Spleen (tissue), 7 donors: ENCODE measurements around the gene ANKRD27.

ENCODE experiments used
- CTCF ChIP-seq, 11 experiments: fragments of 200-600 bp in 7 of 11; fragments of 450-650 bp in 4 of 11; sonication (generic) in 4 of 11; IDR thresholded peaks in 8 of 11; conservative IDR thresholded peaks in 3 of 11; 1 replicate in 7 of 11; 2 replicates in 4 of 11; pipeline versions ENCODE4 v1.4.0 to v1.8.0; 2016 to 2021; ENCODE audit warnings: antibody characterized with exemption in 11 of 11, inconsistent platforms in 4 of 11, mild to moderate bottlenecking in 1 of 11
- POLR2A ChIP-seq, 3 donors: fragments of 450-650 bp; IDR thresholded peaks; one replicate each; pipeline ENCODE4 v1.5.1; 2017; ENCODE audit warnings: antibody characterized with exemption in 3 of 3, mild to moderate bottlenecking in 1 of 3
- donor health status: DM: no; HTN: no; CAD: no; lungs with moderate emphysema.
- donor health status: DM: no; HTN: no; CAD: no.
- donor health status: DM: no; HTN: no; CAD: no.

DNA sequence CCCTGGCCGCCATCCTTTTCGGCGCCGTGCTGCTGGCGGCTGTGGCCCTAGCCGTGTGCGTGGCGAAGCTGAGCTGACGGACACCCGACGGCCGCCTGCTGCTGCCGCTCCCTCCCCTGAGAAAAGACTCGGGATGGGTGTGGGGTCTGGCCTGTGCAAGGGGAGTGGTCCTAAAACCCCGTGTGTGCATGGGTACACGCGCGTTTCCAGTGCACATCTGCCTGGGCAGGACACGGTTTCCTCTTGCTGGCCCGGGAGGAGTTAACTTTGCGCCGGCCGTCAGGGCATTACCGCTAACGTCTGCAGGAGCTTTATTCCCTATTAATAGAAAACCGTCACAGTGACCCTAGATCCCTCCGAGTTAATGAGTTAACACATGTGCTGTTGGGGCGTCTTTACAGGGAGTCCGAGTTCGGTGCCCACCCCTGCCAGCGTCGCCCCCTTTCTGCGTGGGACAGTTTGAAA is 1.9 kb upstream of the ANKRD27 start:
- TF ChIP-seq CTCF (IDR thresholded peaks at IDR 0.05 in 8 of 11, conservative IDR thresholded peaks at IDR 0.05 in 3 of 11) (no peak), POLR2A (IDR thresholded peaks at IDR 0.05) (no peak)
